Measurements from ENCODE around the gene TUBGCP4. TPM values are rescaled to one million over a fixed set of nuclear protein-coding genes. Genes with fewer than 3 reads are reported as not detected.

TUBGCP4 gene
- total RNA-seq, 2 donors from 2014 or later: 13.5 to 13.8 TPM

DNA sequence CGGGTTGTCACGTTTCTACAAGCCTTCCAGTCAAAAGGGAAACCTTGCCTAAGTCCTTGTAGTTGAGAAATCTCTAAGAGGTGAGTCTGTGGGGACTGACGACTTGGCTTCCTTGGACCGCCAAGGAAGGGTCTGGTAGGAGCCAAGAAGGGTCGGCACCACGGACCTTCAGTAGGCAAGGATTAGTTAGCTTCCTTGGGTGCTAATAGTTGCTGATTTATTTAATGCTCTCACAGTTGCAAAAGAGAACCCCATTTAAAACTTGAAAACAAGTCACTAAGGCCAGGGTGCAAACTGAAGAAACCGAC lies 40.2 kb upstream of the TUBGCP4 start:
- intact Hi-C loops (cut with DNase I): no loop called here
- Histone ChIP-seq H3K4me1 (replicated peaks) (peaks cover 10% of the 10 kb centered on the region), H3K36me3 (no peaks in the 10 kb centered on the region), H3K27ac (peak overlapping the region; percentile 80 to 91), H3K27me3 (replicated peaks; ENCODE audit: insufficient read depth) (no peaks in the 10 kb centered on the region), H3K4me3 (peak overlapping the region; percentile 42 to 88), H3K9me3 (no peaks in the 10 kb centered on the region)
- no peak for DNase-seq (ENCODE audit: low spot score)
- TF ChIP-seq POLR2AphosphoS5 (IDR thresholded peaks at IDR 0.05): no peak
- TF ChIP-seq, protein P1, sequence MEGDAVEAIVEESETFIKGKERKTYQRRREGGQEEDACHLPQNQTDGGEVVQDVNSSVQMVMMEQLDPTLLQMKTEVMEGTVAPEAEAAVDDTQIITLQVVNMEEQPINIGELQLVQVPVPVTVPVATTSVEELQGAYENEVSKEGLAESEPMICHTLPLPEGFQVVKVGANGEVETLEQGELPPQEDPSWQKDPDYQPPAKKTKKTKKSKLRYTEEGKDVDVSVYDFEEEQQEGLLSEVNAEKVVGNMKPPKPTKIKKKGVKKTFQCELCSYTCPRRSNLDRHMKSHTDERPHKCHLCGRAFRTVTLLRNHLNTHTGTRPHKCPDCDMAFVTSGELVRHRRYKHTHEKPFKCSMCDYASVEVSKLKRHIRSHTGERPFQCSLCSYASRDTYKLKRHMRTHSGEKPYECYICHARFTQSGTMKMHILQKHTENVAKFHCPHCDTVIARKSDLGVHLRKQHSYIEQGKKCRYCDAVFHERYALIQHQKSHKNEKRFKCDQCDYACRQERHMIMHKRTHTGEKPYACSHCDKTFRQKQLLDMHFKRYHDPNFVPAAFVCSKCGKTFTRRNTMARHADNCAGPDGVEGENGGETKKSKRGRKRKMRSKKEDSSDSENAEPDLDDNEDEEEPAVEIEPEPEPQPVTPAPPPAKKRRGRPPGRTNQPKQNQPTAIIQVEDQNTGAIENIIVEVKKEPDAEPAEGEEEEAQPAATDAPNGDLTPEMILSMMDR (IDR thresholded peaks at IDR 0.05): no peak
- TF ChIP-seq POLR2A (IDR thresholded peaks at IDR 0.05): no peak
- 4% methylated on average over 7 of the region's 7 CpGs for WGBS

DNA sequence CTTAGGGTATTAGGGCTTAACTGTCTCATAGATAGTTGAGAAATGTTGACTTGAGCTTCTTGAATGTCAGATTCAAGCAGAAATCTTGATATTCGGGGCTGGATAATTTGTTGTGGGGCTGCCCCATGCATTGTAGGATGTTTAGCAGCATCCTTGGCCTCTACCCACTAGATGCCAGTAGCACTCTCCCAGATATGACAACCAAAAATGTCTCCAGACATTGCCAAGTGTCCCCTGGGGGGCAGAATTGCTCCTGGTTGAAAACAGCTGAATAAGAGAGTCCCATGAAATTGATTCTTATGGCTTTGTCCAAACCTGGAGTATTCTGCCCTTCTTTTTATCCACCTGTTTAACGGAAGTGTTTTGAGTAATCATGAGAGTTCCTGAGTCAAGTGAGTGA lies 24.6 kb upstream of the TUBGCP4 start:
- Histone ChIP-seq H3K4me1 (replicated peaks) (no peaks in the 10 kb centered on the region), H3K36me3 (no peaks in the 10 kb centered on the region), H3K27me3 (replicated peaks; ENCODE audit: insufficient read depth) (no peaks in the 10 kb centered on the region), H3K4me3 (no peak overlapping the region), H3K27ac (no peak overlapping the region), H3K9me3 (no peaks in the 10 kb centered on the region)
- no peak for DNase-seq (ENCODE audit: low spot score)
- WGBS: 93% methylated on average over 2 of the region's 2 CpGs
- intact Hi-C loops (cut with DNase I): no loop called here
- no peak for TF ChIP-seq POLR2AphosphoS5 (IDR thresholded peaks at IDR 0.05)
- no peak for TF ChIP-seq POLR2A (IDR thresholded peaks at IDR 0.05)
- TF ChIP-seq, protein P1 (IDR thresholded peaks at IDR 0.05): no peak

DNA sequence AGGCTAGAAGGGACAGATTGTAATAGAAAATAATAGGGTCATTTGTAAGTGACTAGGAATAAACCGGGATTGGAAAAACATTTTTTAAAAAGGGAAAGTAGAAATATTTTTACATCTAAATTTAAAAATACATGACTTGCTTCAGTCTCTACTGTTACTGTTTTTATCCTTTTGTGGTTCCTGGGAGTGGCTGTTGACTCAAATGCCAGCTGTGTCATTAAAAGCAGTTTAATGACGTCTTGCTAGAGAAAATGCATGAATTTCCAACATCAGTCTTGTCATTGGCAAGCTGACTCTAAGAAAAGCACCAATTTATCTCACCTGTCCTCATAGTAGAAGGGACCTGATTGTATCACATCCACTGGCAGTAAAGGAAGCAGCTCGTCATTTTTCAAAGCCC lies 23.8 kb upstream of the TUBGCP4 start:
- no peaks in the 10 kb centered on the region for H3K9me3 ChIP-seq
- no peak overlapping the region for H3K27ac ChIP-seq
- no peaks in the 10 kb centered on the region for H3K36me3 ChIP-seq
- H3K27me3 ChIP-seq (replicated peaks; ENCODE audit: insufficient read depth): no peaks in the 10 kb centered on the region
- no peak for DNase-seq (ENCODE audit: low spot score)
- intact Hi-C loops (cut with DNase I): no loop called here
- TF ChIP-seq POLR2AphosphoS5 (IDR thresholded peaks at IDR 0.05) (no peak), POLR2A (IDR thresholded peaks at IDR 0.05) (no peak)
- TF ChIP-seq, protein P1 (IDR thresholded peaks at IDR 0.05): no peak
- H3K4me1 ChIP-seq (replicated peaks): no peaks in the 10 kb centered on the region
- WGBS: 65% methylated on average over 3 of the region's 3 CpGs
- H3K4me3 ChIP-seq: no peak overlapping the region

DNA sequence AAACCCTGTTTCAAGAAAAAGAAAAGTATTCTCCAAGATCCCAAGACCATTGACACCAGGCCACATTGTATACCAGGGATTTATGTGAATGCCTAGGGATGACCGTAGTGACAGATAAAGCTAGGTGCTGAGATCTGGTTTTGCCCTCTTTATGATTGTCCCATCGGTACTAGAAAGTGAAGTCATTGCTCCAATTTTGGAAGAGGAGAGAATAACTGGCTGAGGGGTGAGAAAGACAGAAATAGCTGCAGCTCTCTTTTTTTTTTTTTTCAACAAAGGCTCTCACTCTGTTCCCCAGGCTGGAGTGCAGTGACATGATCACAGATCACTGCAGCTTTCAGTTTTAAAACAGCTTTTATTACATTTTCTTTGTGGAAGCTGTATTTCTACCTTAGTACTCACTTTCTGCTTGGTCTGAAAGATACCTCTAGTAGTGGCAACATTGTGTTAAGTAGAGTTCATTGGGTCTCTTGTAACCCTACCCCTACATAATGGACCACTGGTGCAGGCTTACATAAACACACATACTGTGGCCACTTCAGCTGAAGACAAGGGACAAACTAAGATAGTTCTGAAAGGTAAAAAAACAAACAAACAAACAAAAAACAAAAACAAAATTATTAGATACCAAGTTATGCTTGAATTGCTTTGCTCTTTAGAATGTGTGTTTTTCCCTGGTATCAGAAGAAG lies 18.1 kb upstream of the TUBGCP4 start:
- TF ChIP-seq, protein P1 (IDR thresholded peaks at IDR 0.05): no peak
- TF ChIP-seq POLR2AphosphoS5 (IDR thresholded peaks at IDR 0.05) (no peak), POLR2A (IDR thresholded peaks at IDR 0.05) (no peak)
- intact Hi-C loops (cut with DNase I): no loop called here

DNA sequence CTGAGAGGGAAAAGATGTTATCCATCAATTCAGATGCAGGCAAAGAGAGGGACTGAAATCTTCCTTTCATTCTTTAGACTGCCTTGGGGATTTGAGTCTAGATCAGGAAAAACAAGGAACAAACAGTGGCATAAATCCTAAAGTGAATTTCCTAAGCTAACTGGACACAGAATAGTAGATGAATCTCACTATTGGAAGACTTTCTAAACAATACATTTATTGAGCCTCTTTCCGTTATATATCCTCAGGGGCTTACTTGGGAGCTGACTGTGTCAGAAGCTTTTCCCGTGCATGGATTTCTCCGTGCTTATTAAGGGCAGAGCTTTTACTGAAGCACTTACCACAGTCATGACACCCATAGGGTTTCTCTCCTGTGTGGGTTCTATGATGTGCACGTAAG lies 10.1 kb upstream of the TUBGCP4 start:
- no peaks in the 10 kb centered on the region for H3K4me1 ChIP-seq (replicated peaks)
- no peak overlapping the region for H3K27ac ChIP-seq
- H3K4me3 ChIP-seq: no peak overlapping the region
- H3K9me3 ChIP-seq: no peaks in the 10 kb centered on the region
- intact Hi-C loops (cut with DNase I): no loop called here
- H3K27me3 ChIP-seq (replicated peaks; ENCODE audit: insufficient read depth): no peaks in the 10 kb centered on the region
- DNase-seq (ENCODE audit: low spot score): no peak
- TF ChIP-seq POLR2A (IDR thresholded peaks at IDR 0.05) (no peak), POLR2AphosphoS5 (IDR thresholded peaks at IDR 0.05) (no peak)
- TF ChIP-seq, protein P1 (IDR thresholded peaks at IDR 0.05): no peak
- H3K36me3 ChIP-seq: peaks cover 16 to 26% of the 10 kb centered on the region in 2 donors
- WGBS: 100% methylated on average over 4 of the region's 4 CpGs

More for the DNA sequence above, 18.1 kb upstream of the TUBGCP4 start:
- no peak for DNase-seq (ENCODE audit: low spot score)
- 91% methylated on average over 2 of the region's 2 CpGs for WGBS
- H3K36me3 ChIP-seq: no peaks in the 10 kb centered on the region
- H3K27me3 ChIP-seq (replicated peaks; ENCODE audit: insufficient read depth): no peaks in the 10 kb centered on the region
- H3K4me1 ChIP-seq (replicated peaks): no peaks in the 10 kb centered on the region
- no peak overlapping the region for H3K4me3 ChIP-seq
- no peaks in the 10 kb centered on the region for H3K9me3 ChIP-seq
- no peak overlapping the region for H3K27ac ChIP-seq
